HUDEP-2 (cell line): ENCODE measurements around the gene SKIDA1.

ENCODE experiments used
- DNase-seq, 76 experiments: peaks; one replicate each; lab custom pipeline; 2025; ENCODE audit not compliant: unreplicated experiment in 76 of 76; lab: John Stamatoyannopoulos, UW

Gene SKIDA1

GRCh38 chr10:21517134-21518031 is 8.1 kb downstream of the SKIDA1 start:
- peak in 19 of 76 experiments; percentile 4 to 44 (median 26) for DNase-seq

GRCh38 chr10:21516242-21517131 is 9.0 kb downstream of the SKIDA1 start:
- DNase-seq = peak in 17 of 76 experiments; percentile 8 to 43 (median 19)

- DNase-seq = no peak
Observed at GRCh38 chr10:21515361-21516241, 9.9 kb downstream of the SKIDA1 start.

GRCh38 chr10:21514818-21515351 is 10.6 kb downstream of the SKIDA1 start:
- no peak for DNase-seq

DNA sequence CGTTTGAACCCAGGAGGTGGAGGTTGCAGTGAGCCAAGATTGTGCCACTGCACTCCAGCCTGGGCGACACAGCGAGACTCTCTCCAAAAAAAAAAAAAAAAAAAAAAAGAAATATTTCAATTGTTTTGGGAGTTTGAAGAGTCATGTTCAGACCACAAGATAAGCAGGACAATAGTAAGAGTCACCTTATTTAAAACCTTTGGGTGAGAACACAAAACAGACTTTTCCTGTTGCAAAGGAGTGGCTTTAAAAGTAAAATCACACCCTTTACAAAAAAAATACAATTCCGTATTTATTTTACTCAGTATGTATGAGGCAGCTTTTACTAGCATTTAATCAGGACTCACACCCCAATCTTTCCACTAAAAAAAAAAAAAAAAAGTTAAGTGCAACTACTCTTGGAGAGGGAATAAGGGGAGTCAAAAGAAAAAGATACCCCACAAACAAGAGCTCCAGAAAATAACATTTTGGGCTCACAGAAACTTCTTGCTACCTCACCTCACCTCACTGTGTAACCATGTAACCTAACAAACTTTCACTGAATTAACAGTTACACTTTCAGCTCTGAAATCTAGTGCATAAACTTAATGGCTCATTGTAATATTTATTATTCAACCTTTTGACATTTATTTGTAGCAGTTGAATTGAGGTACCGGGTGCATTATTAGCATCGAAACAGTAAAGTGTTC is 11.2 kb downstream of the SKIDA1 start:
- no peak for DNase-seq

- DNase-seq = no peak
Observed at GRCh38 chr10:21513405-21513788, 12.1 kb downstream of the SKIDA1 start.

DNA sequence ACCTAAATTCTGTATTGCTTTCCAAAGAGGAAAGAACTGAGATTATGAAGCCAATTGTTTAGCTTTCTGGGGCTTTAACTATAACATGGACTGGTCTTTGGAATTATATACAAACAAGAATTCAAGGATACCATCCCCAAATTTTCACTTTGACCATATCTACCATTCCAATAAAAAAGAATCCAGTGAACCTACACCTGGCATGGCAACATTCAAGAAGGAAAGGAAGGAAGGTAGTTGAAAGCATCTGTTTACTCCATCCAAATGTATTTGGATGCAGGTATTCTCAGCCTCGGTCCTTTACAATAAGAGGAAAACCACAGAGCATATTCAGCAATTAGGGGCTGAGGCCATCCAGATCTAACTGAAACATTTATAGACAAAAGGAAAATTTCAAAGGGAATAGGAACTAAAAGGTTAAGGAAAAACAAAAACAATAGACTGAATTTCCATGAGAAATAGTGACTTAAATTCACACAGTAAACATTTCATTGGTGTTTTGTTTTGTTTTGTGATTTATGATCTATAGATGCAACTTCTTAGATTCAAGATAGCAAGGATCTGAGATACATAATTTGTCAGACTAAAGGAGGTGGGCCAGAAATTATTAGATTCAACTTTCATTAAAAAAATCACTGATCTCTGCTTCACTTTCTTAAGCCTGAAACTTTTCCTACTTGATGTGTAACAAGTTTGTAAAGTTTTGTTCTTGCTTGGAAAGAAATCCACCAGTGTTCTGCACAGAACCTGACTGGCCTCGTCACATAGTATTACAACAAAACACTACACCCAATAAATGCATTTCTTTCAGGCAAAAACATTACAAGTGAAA is 12.7 kb downstream of the SKIDA1 start:
- DNase-seq = no peak

GRCh38 chr10:21511946-21512572 is 13.4 kb downstream of the SKIDA1 start:
- DNase-seq = no peak

DNA sequence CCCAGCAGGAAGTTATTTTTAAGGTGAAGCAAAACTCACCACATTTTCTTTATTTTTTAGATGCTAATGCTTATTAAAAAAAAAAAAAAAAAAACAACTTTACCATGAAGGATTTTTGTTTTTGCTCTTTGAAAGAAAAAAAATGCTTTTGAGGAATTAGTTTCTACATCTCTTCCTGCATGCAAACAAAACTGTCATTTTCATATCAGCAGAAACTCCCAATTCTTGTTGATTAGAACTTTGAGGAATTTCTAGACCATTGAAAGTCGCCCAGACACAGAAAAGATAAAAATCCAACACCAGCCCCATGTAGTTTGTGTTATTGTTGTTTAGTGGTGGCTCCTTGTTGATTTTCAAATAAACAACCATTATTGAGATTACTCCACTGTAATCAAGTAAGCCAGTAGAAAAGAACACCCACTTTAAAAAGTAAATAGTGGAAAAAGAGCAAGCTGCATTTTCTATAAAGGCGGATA is 14.3 kb downstream of the SKIDA1 start:
- no peak for DNase-seq

DNA sequence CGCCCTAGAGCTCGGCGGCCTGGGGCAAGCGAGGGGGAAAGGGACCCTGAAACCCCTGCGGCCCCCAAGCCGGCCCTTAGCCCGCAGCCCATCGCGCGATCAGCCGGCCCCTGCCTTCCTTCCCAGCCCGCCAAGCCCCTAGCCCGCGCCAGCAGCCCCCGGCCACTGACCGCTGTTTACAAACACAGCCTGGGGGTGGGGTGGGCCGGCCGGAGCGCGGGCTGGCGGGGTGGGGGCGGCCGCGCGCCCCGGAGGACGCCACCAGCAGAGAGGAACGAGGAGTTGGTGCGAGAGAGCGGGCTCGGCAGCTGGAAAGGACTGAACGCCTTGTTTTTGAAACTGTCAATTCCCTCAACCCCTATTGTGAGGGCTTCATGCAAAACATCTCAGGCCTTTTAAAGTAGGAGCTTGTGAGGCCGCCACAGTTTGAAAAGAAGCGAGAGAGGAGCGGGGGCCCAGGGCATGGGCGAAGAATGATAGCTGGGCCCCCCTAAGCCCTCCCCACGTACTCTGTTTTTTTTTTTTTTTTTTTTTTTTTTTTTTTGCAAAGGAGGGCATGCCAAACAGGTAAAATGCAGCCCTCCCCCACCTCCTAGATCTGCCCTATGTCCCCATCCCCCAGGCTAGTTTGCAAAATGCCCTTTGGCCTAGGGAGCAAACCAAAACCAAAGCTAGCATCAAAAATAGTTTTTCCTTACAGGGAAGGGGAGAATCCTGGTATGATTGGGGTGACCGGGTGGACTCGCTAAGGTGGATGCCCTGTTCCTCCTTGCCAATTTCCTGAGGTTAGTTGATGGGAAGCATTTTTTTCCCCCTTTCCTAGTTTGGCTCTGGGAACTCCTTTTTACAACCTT is 15.0 kb downstream of the SKIDA1 start:
- DNase-seq = no peak

- DNase-seq = no peak
Observed at GRCh38 chr10:21509341-21510240, 15.9 kb downstream of the SKIDA1 start.

DNA sequence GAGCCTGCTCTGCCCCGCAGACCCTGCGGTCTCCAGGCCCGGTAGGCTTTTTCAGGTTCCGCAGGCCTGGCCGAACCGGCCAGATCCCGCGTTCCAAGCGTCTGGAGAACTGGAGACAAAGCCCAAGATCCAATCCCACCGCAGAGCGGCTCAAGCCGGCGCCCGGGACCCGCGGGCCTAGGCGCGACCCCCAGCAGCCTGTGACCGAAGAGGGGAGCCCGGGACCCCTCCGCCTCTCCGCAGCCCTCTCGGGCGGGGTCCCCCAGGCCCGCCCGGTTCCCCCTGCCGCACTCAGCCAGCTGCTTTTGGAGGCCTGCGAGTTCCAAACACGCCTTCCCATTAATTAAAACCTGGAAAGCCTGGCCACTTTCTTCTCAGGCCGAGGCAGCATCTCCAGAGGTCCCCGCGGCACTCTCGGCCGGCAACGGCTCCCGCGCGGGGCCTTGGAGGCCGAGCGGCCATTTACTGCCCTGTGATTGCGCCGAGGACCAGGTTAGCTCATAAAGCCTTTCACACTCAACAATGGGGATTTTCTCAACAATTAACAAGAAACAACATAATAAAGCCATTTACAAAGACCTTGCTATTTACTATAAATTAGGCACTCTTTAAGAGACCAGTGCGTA is 16.7 kb downstream of the SKIDA1 start:
- no peak for DNase-seq

GRCh38 chr10:21507150-21507549 is 18.3 kb downstream of the SKIDA1 start:
- DNase-seq = no peak

DNA sequence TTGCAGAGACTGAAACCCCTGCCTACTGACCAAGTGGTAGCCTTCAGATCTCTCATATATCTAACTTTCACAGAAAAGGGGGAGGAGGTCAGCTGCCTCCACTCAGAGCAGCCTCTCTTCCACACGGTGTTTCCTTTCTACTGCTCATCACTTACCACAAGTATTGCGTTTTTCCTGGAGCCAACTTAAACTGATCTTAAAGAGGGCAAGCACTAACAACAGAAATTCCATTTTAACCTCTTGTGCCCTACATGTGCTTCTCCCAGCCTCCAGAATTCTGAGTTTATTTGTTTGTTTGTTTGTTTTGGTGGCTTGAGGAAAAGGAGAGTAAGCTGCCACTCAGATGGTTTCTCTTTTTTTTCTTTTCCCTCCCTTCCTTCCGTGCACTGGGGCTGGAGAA is 19.1 kb downstream of the SKIDA1 start:
- no peak for DNase-seq

GRCh38 chr10:21505711-21506278 is 19.7 kb downstream of the SKIDA1 start:
- DNase-seq = no peak

DNA sequence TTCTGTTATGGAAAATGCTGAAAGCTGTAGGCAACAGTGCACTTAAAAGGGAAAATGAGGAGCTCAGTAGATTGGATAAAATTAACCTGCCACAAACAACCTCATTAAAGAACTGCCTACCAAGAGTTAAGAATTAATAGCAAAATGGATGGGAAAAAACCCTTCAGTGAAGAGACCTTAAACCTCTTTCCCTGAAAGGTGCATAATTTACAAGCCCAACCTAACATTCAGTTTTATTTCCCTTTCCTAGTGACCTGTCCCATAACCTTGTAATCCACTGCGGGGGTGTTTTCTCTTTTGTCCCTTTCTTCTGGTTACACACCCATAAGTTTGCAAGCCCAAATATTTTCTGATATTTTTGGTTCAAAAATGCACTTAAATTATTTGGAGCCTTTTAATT is 21.9 kb downstream of the SKIDA1 start:
- no peak for DNase-seq
